Measurements from ENCODE around the gene RPL10A.
"Not testable (repeated sequence)": the region's sequence is repeated elsewhere in the genome, so short reads cannot be mapped to it uniquely, and the experiment has no call there.

The RPL10A gene

DNA sequence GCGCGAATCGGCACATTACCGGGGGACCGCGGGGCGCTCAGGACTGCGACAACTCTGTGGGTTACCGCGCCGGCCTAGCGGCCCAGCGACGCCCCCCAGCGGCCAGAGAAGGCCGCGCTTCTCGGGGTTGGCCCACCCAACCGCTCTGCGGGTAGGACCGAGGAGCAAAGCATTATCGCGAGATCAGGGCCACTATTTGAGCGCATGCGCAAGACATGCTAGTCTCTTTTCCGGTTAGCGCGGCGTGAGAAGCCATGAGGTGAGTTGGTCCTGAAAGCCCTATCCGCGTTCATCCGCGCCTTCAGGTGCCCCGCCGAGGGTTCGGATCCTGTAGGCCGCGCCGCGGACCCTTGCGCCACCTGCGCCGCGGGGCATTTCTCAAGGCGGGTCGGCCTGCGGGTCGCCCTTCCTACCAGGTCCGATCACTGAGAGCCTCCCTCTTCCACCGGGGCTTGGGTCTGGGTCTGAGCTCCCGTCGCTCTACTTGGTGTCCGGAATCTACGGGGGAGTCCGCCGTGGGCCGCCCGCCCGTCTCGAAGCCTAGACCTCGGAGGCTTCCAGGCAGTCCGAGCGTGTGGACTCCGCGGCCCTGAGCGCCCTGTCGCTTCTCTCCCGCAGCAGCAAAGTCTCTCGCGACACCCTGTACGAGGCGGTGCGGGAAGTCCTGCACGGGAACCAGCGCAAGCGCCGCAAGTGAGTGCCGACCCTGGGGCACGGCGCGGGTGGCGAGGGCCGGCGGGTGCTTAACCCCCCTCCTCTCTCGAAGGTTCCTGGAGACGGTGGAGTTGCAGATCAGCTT is at the start of gene RPL10A:
RPL10A (plus strand) TSS at position 221 of the 799 bp plus-strand sequence; CDS start at position 255, 34 bp downstream.
- DNase-seq: peak; percentile 97

- DNase-seq: no peak
Measured at GRCh38 chr6:35419417-35419816, 48.8 kb upstream of the RPL10A start.

DNA sequence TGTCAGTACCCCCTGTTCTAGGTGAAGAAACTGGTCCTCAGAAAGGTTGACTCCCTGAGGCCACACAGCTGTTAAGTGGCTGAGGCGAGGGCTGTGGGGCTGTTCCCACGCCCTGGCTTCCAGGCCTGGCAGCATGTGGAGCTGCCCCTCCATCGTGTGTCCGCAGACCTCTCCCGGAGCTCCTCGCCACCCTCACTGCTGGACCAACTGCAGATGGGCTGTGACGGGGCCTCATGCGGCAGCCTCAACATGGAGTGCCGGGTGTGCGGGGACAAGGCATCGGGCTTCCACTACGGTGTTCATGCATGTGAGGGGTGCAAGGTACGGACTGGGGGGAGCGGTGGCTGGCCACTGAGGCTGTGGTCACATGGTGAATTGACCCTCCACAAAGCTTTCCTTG is 48.2 kb upstream of the RPL10A start:
- DNase-seq: no peak

GRCh38 chr6:35425284-35425683 is 42.9 kb upstream of the RPL10A start:
- no peak for DNase-seq

DNA sequence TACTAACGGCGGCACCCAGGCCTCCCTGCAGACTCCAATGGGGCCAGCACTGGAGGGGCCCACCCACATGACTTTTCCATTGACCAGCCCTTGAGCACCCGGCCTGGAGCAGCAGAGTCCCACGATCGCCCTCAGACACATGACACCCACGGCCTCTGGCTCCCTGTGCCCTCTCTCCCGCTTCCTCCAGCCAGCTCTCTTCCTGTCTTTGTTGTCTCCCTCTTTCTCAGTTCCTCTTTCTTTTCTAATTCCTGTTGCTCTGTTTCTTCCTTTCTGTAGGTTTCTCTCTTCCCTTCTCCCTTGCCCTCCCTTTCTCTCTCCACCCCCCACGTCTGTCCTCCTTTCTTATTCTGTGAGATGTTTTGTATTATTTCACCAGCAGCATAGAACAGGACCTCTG is 42.1 kb upstream of the RPL10A start:
- DNase-seq: no peak

DNA sequence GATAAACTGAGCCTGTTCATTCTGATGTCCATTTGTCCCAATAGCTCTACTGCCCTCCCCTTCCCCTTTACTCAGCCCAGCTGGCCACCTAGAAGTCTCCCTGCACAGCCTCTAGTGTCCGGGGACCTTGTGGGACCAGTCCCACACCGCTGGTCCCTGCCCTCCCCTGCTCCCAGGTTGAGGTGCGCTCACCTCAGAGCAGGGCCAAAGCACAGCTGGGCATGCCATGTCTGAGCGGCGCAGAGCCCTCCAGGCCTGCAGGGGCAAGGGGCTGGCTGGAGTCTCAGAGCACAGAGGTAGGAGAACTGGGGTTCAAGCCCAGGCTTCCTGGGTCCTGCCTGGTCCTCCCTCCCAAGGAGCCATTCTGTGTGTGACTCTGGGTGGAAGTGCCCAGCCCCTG is 40.8 kb upstream of the RPL10A start:
- DNase-seq: no peak

DNA sequence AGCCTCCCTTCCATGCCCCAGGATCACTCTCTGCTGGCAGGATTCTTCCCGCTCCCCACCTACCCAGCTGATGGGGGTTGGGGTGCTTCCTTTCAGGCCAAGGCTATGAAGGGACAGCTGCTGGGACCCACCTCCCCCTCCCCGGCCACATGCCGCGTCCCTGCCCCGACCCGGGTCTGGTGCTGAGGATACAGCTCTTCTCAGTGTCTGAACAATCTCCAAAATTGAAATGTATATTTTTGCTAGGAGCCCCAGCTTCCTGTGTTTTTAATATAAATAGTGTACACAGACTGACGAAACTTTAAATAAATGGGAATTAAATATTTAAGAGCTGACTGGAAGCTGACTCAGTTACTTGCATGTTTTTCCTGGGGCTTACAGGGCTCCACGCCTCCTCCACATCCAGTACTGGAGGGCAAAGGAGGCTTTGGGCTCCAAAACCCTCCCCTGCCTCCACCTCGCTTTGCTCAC is 40.3 kb upstream of the RPL10A start:
- DNase-seq: no peak

GRCh38 chr6:35428421-35429149 is 39.6 kb upstream of the RPL10A start:
- DNase-seq: no peak

DNA sequence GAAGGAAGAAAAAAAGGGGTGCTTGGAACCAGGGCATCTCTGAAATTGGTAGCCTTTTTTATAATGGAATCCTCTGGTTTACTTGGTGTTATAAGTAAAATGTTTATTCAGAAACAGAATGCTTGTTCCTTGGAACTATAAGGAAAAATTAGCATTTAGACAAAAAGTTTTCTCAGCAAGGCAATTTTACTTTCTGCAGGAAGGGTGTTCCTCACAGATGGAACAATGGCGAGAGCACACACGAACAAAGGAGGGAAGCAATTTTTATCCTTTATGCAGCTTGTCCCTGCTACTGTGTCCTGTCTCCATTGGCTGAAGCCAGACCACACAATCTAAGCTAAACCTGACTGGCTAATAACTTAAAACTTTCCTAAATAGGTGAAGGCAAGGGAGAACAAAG is 38.7 kb upstream of the RPL10A start:
- DNase-seq: no peak

DNA sequence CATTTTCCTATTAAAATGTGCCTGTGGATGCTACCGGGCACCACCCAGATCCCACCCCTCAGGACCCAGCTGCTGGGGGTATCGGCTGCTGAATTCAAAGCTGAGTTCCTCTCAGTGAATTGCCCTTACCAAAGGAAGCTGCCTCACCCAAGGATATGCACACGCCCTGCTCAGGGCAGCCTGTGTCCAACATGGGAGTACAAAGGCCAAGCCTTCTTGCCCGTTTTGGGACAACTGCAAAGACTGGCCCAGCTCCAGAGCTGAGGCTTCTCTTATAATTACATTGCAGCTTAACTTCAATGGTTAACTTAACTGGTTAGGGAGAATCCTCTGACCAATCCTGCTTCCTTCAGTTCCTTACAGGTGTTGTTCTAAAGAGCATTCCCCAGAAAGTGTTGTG is 35.9 kb upstream of the RPL10A start:
- DNase-seq: no peak

DNA sequence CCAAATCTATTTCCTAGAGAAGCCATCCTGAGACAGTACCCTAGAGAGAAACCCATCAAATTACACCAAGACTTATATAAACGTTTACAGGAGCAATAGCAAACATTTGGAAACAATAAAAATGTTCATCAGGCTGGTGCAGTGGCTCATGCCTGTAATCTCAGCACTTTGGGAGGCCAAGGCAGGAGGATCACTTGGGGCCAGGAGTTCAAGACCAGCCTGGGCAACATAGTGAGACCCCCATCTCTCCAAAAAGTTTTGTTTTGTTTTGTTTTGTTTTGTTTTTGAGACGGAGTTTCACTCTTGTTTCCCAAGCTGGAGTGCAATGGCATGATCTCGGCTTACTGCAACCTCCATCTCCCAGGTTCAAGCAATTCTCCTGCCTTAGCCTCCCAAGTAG is 35.5 kb upstream of the RPL10A start:
- not testable (repeated sequence) for DNase-seq

DNA sequence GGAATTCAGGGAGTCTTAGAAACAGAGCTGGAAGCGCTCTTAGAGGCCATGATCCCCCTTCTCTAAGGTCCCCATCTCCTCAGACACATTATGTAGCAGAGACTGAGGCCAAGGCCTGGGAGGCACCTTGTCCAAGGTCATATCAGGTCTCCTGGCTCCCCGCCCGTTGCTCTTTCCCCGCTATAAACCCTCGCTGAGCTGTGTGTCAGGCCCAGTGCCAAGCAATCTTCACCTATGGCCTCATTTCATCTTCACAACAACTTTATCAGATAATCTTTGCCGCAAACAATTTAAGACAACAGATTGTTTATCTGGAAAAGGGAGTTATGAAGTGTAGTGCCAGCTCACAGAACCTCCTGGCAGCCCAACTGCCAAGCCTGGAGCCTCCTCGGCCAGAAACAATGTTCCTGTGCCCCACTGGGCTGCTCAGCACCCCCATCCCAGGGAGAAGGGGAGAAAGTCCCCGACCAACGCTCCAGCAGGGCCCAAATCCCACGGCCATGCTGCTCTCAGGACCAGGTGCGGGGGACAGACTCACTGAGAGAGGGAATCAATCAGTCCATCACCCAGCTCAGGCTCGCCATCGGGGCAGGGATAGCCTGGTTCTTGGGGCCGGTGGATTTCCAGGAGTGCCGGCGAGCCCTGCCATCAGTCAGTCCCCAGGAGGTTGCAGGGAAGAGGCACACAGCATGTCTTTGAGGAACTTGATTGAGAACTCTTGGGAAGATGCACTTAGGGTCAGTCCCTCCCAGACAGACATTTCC is 32.9 kb upstream of the RPL10A start:
- no peak for DNase-seq

- DNase-seq: no peak
Measured at GRCh38 chr6:35436071-35436857, 31.9 kb upstream of the RPL10A start.

GRCh38 chr6:35438378-35439065 is 29.7 kb upstream of the RPL10A start:
- not testable (repeated sequence) for DNase-seq

DNA sequence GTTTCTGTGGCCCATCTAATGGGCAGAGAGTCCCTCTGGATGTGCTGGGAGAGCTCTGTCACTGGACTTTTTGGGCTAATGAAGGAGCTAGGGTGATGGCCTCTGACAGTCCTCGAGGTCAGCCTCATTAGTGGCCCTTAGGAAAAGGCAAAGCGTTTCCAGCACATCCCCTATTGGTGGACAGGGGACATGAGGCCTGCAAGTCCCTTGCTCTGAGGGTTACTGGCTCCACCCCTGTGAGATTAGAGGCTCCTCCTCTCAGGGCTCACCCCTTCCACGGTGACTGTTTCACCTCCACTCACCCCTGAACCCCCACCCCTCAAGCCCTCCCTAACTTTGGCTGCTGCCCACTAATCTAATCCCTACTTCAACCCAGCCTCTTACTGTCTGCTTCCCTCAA is 28.9 kb upstream of the RPL10A start:
- DNase-seq: no peak

- no peak for DNase-seq
Measured at GRCh38 chr6:35441205-35441604, 27.0 kb upstream of the RPL10A start.

DNA sequence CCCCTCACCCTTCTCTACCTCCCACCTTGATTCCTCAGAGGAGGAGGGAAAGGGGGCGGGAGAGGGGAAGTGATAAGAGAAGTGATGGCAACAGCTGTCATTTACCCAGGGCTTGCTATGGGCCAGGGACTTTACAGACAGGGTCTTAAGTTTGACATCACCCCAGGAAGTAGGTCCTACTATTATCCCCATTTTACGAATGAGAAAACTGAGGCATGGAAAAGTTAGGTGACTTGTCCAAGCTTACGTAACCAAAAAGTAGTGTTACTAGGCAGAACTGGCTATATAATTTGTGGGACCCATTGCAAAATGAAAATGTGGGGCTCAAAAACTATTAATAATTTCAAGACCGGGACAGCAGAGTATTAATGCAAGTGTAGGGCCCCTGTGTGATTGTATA is 26.6 kb upstream of the RPL10A start:
- no peak for DNase-seq

GRCh38 chr6:35442693-35443092 is 25.5 kb upstream of the RPL10A start:
- no peak for DNase-seq

- no peak for DNase-seq
Measured at GRCh38 chr6:35443341-35444030, 24.7 kb upstream of the RPL10A start.

DNA sequence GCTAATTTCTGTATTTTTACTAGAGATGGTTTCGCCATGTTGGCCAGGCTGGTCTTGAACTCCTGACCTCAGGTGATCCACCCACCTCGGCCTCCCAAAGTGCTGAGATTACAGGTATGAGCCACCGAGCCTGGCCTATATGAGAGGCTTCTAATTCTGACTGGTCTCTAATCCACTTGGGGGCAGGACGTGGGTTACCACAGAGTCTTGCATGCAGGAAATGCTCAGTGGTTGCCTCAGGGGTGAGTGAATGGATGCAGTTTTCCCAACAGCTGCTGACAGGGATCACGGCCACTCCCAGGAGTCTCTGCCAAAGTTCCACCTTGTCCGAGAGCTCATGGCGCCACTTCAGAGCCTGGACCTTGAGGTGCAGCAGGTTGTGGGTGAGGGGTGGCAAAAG is 22.5 kb upstream of the RPL10A start:
- DNase-seq: no peak

GRCh38 chr6:35448191-35448590 is 20.0 kb upstream of the RPL10A start:
- no peak for DNase-seq

All from femur (tissue), 1 donor.